ENCODE results near the gene CDH22.

Gene CDH22

GRCh38 chr20:46300281-46300680 is 8.0 kb downstream of the CDH22 start:
- ATAC-seq = no peak
- DNase-seq = no peak

DNA sequence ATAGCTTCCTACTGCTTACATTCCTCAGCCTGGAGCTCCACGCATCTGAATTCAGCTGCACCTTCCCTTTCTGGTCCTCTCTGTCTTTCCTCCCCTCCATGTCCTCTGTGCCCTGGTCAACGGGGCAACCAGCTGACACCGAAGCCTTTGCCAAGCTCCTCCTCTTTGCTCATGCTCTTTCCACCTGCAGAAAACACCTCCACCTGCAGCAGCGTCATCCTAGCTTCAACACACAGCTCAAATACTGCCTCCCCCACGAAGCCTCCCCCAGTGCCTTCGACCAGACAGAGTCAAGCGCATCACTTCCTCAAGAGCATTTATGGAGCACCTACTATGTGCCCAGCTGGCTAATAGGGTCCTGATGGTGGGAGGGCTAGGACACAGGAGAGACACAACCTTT is 9.2 kb downstream of the CDH22 start:
- DNase-seq (no peak), ATAC-seq (no peak)

DNA sequence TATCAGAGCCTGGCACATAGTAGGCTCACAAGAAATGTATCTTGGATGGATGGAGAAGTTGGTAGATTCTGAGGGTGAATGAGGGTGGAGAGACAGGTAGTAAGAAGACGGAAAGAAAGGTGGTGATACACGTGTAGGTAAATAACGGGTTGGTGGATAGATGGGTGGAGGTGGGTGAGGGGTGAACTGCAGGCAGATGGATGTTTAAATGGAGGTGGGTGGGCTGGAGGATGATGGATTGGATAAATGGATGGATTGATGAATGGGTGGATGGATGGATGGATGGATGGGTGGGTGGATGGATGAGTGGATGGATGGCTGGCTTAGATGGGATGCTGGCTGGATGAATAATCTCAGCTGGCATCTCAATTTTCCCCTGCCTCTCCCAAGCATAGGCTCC is 9.9 kb downstream of the CDH22 start:
- no peak for DNase-seq

DNA sequence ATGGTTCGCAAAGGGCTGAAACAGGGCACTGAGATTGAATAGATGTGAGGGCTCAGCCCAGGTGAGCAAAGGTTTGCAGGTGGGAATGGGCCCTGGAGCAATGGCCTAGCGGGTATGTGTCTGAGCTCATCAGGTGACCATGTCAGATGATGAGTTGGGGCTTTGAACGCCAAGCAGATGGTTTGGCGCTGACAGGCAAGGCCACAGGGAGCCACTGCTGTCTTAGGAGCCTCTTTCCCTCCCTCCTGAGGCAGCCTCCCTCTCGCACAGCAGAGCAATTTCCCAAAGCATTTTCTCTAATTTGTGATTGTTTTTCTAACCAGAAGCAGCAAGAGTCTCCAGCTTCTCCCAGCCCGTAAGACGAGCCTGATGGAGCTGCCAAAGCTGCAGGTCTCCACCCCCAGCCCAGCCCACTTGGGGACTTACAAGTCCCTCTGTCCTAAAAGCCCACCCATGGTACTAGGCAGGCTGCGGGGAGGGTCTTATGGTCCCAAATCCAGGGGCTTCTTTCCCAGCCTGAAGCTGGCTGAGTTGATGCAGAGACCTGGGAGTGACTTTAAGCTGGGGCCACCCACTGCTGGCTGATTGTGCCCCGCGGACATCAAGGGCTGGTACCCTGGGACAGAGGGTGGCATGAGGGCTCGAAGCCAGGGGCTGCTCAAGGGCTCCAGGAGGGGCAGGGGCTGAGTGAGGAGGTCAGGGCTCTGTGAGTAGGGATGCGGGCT is 11.6 kb downstream of the CDH22 start:
- ATAC-seq = no peak
- no peak for DNase-seq

More for the DNA sequence above, 9.9 kb downstream of the CDH22 start:
- no peak for ATAC-seq

GRCh38 chr20:46293084-46293483 is 15.2 kb downstream of the CDH22 start:
- ATAC-seq = no peak
- DNase-seq = no peak

GRCh38 chr20:46291401-46291800 is 16.9 kb downstream of the CDH22 start:
- DNase-seq (no peak), ATAC-seq (no peak)

GRCh38 chr20:46289432-46289831 is 18.9 kb downstream of the CDH22 start:
- no peak for ATAC-seq
- no peak for DNase-seq

DNA sequence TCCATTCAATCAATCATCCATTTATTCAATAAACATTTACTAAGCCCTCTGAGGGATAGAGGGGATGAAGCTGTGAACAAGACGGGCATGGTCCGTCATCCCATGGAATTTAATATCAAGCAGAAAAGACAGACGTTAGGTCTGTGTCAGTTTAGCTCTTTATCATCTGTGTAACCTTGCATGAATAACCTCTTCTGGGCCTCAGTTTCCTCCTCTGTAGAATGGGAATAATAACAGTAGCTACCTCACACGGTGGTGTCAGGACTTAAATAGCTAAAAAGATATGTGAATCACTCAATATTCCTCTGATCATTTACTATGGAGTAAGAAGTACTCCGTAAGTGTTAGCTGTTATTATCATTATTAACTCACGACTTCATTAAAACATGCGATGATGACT is 21.3 kb downstream of the CDH22 start:
- DNase-seq (no peak), ATAC-seq (no peak)

- ATAC-seq (no peak), DNase-seq (no peak)
Measured at GRCh38 chr20:46286382-46286781, 21.9 kb downstream of the CDH22 start.

GRCh38 chr20:46285740-46286139 is 22.6 kb downstream of the CDH22 start:
- ATAC-seq = no peak
- DNase-seq = no peak

GRCh38 chr20:46285072-46285471 is 23.2 kb downstream of the CDH22 start:
- DNase-seq (no peak), ATAC-seq (no peak)

- ATAC-seq = no peak
- DNase-seq = no peak
Measured at GRCh38 chr20:46284040-46284427, 24.3 kb downstream of the CDH22 start.

DNA sequence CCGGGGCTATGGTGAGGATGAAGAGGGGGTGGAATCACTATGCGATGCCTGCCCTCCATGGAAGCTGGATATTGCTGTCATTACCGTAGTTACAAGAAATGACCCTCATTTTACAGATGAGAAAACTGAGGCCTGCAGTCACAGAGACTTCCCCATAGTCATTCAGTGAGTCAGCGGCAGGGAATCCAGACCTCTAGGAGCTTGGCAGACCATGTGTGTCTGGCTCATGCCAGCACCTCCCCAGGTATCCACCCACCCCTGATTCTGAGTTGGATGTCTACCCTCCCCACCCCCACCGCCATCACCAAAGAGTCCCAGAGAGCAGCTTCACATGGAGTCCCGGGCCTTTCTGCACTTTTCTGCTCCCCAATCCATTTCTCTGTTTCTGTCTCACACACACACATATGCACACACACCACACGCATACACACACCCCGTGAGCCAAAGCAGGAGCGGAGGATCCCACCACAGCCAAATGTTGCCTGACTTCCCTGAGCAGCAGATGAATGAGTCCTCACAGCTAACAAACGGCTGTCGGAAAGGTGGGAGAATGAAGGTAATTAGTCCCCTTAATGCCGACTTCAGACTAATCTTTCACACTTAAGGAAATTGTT is 24.8 kb downstream of the CDH22 start:
- DNase-seq (no peak), ATAC-seq (no peak)

- no peak for ATAC-seq
- DNase-seq = no peak
Measured at GRCh38 chr20:46282669-46283068, 25.6 kb downstream of the CDH22 start.

GRCh38 chr20:46279103-46279502 is 29.2 kb downstream of the CDH22 start:
- ATAC-seq (no peak), DNase-seq (no peak)

- DNase-seq (no peak), ATAC-seq (no peak)
Measured at GRCh38 chr20:46277602-46278001, 30.7 kb downstream of the CDH22 start.

GRCh38 chr20:46276531-46276930 is 31.8 kb downstream of the CDH22 start:
- no peak for DNase-seq
- ATAC-seq = no peak

DNA sequence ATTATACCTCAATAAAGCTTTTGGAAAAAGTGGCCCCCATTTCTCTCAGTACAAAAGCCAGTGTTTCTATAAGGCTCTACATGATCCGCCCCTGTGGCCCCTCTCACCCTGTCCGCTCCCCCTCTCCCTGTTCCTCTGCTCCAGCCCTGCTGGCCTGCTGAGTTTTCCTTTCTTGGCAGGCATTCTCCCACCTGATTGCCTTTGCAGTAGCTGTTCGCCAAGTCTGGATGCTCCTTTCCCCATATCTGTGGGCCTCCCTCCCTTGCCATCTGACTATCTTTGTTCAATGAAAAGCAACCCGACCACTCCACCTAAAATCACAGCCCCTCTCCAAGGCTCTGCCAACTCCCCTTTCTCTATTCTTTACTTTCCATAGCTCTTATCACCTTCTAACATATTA is 33.2 kb downstream of the CDH22 start:
- no peak for ATAC-seq
- DNase-seq = no peak

DNA sequence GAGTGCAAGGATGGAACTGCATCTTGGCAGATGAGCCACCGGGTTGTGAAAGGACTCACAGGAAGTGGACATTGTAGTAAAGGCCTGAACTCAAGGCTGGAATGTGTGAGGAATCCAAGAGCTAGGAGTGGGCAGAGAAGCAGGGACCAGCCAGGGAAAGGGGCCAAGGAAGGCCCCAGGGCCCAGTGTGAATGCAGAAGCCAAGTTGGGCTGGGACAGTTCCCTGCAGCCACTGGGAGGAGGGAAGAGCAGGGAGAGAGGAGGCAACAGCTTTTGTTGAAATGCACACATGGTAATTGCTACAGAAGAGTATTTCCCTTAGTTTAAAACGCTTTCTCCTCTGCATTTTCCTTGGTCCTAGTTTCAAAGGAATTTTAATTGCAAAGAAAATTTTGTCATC is 34.6 kb downstream of the CDH22 start:
- no peak for DNase-seq
- ATAC-seq = no peak

DNA sequence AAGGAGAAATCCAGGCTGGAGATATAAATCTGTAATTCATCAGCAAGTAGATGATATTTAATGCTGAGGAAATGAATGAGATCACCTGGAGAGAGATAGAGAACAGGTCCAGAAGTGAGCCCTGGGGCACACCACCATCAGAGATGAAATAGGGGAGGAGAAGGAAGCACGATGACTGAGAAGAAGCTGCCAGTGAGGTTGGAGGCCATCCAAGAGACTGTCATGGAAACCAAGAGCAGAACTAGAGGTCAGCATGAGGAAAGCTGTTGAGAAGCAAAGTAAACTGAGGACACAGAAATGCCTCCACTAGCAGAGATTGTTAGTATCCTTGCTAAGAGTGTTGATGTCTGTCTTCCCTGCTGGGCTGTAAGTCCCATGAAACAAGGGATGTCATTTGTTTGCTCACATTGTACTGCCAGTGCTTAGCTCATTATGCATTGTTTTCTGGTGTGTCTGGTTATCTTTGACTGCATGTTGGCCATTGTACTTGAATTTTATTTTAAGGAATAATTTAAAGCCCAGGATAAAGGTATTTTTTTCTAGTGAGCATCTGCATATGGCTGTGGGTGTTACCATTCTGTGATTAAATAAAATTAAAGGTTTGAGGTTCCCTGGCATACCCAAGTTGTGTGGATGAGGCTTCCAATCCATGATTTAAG is 35.8 kb downstream of the CDH22 start:
- ATAC-seq (no peak), DNase-seq (no peak)

DNA sequence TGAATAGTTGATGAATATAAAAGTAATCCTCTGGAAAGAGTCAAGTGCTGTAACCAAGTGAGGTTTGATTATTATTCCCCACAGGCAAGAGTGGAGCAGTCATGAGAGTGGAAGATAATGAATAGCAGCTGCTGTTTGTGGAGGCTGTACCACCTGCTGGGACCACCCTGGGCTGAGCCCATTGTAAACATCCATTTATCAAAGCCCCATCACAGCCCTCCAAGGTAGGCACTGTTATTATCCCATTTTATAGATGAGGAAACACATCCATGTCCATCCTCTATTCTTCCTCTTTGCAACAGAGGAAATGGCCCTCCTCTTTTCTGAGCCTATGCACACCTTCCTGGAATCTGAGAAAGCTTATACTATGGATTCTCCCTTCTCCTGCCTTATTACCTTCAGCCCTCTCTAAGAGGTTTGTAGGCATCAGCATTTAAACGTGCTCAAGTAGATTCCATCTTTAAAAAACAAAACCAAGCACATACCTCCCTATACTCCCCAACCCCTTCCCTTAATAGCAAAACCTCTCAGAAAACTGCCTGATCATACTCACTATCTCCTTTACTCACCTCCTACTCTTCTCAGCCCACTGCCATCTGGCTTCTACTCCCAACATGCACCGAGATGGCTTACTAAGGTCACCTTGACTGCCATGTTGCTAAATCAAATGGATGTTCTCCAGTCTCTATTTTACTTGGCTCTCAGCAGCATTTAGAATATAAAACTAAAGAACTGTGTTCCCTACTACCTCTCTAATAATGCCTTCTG is 37.1 kb downstream of the CDH22 start:
- ATAC-seq (no peak), DNase-seq (no peak)

- no peak for DNase-seq
- no peak for ATAC-seq
Measured at GRCh38 chr20:46269372-46269771, 38.9 kb downstream of the CDH22 start.

DNA sequence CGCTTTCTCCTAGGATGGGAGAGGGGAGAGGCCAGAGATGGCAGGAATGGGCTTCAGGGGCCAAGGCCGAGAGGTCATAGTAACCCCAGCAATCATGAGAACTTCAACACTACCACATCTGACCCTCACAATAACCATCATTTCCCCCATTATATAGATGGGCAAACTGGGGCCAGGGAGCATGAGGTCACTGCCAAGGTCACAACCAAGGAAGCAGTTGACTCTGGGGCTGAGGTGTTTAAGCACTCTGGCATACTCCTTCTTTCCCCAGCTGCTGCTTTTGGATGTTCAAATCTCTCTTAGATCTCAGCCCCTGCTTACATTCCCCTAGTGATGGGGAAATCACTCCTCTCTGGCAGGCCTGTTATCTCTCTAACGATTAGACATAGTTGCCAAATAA is 39.6 kb downstream of the CDH22 start:
- DNase-seq (no peak), ATAC-seq (no peak)
